Embryonic facial prominence (tissue), 1 donor: ENCODE data around the gene LPP.

Experiments used
- DNase-seq: peaks from one replicate; pipeline ENCODE4 v3.0.0-alpha.2; 2016; ENCODE audit errors: extremely low spot score

LPP gene

DNA sequence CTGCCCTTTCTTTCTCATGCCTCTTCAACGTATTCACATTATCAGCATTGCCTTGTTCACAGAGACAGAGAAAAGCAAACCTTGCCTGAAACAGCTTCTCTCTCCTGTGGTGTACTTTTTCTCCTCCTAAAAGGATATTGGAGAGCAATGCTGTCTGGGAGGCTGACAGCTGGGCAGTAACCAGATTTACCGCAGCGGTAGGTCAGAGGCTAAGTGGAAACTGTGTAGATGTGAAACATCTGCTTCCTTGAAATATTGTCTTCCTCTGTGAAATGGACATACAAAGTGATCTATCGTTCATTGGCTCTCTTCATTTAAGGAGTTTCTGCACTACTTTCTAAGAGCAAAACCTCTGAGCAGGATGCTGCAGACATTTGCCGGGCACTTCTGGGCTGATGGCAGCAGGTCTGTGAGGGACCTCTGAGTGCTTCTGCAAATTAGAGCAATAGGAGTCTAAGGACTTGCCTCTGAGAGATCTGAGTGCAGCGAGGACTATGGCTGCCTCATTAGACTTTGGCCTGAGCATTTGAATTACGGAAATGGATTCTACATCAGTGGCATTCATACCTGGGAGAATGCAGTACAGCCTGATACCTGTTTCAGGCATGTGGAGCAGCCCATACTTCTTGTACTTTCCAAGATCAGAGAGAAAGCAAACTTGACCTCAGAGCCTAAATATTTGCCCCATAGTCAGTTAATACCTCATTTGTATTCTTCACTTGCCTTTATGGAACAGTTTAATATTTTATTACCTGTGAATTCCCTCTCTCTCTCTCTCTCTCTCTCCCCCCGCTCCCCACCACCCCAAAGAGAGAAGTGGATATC, 757.3 kb downstream of the LPP start:
- DNase-seq = no peak

DNA sequence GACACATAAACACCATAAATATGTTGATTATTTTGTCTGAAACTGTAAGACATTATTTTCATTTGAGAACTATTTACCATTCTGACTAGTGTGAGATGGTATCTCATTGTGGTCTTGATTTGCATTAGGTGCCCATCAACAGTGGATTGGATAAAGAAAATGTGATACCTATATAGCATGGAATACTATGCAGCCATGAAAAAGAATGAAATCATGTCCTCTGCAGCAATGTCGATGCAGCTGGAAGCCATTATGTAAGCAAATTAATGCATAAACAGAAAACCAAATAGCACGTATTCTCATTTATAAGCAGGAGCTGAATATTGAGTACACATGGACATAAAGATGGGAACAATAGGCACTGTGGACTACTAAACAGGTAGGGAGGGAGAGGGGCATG, 759.1 kb downstream of the LPP start:
- no peak for DNase-seq

DNA sequence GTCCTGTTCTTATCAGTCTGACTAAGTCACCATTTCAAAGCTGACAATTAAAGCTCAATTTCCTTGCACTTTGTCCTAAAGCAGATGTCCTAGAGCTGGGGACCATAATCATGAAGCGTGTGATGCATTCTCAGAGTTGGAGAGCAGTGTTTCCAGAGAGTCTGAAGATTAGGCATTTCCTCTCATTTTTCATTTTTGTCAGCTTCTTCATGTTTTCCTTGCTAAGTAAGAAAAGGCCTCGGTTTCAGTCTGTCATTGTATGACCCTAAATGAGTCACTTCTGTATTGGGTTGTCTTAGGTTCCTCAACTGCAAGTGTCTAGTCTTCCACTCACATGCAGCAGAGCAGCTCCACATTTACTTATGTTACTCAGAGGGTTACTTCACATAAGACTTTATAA, 760.6 kb downstream of the LPP start:
- no peak for DNase-seq

DNA sequence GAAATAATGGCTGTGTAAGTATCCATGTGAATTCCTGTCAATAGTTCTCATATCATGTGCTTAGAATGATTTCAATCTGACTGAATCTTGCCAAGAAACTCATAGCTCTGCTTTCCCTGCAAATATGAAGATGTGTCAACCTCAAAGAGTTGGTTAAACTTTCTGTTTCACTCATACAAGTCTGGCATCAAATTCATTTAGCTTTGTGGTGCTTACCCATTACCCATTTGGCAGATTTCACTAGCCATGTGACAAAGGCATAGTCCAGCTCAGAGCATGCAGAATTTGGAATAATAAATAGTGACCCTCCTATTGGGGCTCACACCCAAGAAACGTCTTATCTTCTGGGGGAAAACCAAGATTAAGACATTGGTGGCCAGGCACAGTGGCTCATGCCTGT, 761.2 kb downstream of the LPP start:
- DNase-seq = no peak

DNA sequence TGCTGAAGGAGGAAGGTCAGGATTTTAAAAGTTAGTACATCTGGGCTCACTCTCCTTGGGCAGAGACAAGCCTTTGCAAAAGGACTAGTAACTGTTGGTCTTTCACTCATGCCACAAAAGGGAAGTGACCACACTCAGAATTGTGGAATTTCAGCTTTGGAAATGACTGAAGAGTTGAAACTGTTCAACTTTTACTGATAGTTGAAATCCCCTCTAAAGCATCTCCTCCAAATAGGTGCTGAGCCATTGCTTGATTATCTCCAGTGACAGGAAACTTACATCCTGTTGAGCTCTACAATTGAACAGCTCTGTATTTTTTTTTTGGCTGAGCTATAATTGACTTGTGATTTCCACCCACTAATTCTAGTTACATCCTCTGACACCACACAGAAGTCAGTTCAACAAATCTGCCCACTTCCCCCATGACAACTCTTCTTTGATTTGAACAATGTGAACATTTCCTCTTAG, 763.0 kb downstream of the LPP start:
- no peak for DNase-seq

DNA sequence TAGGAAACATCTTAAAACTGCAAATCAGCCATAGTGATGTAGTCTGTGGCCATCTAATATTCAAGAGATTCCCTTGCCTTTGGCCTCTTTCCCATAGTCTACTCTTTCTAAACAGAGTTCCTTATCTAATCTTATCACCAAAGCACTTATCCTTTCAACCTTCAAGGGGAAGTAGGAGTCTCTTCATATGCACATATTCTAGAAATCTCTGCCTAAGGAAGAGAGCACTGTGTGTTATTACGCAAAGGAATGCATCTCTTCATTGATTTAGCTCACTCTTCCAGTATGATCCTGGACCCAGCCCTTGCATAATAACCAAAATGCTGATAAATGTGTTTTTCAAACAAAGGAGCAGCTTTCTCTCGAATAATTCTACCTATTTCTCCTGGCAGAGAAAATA, 764.1 kb downstream of the LPP start:
- DNase-seq = no peak

DNA sequence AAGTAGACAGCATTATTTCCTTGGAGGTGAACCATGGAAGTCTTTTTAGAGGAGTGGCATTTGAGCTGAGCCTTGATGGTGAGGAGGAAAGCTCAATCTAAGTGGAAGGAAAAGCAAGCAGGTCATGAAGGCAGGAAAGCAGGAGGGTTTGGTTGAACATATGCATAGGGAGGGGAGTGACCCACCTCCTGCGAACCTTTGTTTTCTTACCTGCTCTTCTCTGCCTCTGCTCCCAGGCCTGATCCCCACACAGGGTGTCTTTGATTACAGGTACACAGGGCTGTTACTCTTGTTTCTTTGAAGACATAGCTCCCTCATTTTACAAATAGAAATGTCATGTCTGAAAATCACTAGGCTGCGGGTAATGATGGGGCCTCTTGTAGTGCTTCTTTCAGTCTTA, 769.7 kb downstream of the LPP start:
- DNase-seq = no peak

DNA sequence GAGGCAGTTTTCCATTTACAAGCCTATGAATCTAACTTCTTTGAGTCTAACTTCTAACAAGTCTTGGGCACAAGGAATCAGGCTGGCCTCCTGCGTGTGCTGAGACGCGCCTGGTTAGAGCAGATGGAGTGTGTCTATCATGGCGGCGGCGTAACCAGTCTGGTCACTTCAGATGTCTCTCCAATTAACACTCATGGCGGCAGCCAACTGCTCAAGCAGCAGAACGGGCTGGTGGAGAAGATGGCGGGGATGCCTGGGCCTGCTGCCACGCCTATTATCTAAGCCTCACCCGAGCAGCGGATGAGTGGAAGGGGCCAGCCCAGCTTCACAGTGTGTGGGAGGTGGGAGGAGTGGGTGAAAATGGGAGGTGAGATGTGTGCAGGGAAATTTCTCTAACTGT, 771.4 kb downstream of the LPP start:
- no peak for DNase-seq

DNA sequence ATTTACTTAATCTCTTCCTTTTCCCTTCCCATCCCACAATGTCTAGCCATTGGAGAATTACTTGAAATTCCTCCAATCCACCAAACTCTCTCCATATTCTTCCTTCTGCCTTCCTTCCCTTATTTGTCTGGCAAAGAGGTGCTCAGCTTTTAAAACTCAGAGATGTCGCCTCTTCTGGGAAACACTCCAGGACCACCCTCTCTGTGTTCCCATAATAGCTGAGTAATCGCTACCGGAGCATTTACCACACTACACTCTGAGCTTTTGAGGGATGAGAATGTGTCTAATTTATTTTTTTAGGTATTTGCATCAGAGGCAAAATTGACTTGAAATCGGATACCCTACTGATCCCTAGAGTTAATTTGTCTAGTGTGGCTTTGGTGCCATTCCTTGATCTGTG, 772.2 kb downstream of the LPP start:
- DNase-seq = no peak

DNA sequence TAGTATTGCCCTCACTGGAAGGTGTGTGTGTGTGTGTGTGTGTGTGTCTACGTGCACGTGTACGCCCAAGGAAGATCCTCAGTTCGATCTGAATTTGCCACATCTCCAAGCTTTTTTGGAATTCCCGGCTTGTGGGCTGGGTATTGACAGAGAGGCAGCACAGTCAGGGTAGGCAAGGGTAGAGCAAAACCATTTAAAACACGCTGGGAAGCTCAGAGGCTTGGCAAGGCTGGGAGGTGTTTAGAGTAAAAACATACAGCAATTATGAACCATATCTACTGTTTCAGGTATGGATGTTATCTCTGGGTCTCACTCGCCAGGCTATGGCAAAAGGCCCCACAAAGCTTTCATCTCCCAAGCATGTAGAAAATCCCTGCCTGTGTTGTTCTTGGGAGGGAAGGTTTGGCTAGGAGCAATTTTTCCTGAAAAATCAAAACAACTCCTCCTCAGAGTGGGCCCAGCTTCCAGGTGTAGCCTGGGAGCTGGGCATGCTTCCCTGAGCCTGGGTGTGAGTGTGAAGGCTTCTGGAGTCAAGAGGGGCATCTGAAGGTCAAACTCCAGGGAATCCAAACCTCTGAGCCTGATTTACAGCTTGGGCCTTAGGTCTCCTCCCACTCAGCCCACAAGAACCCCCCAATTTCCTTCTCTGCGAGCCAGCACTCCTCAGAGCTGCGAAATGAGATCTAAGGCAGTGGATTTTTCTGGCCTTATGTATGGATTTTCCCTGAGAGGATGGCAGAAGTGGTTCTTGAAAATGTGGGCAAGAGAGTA, 773.0 kb downstream of the LPP start:
- DNase-seq = no peak

DNA sequence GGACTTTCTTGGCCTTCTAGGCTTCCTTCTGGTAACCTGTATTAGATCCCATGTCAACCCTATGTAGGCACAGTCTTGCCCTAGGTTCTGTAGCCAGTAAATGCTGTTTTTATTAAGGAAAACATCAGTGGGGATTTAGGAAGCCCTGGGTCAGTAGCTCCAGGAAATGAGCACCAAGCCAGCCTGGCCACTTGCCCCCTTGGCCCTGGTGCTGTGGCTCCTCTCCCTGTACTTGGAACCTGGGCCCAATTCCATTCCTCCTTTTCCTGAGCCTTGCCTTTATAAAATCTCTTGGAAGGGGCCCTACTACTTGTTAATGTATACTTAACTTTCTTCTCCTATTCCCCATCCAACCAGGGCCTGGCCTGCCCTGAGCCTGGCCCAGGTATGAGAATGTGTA, 774.0 kb downstream of the LPP start:
- no peak for DNase-seq

DNA sequence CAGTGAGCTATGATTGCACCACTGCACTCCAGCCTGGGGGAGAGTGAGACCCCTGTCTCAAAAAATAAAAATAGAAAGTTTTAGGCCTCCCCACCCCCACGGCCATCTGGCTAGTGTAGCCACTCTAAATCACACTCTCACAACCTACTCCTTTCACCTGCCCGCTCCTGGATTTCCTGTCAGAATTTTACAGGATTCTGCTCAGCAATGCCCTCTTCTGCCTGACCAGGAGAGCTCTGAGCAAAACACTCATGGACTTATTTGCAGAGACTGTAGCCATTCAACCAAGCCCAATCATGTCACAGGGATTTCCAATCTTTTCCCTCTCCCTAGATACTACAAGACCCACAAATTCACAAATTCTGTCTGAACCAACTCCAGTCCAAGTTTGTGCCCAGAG, 775.2 kb downstream of the LPP start:
- DNase-seq = no peak

DNA sequence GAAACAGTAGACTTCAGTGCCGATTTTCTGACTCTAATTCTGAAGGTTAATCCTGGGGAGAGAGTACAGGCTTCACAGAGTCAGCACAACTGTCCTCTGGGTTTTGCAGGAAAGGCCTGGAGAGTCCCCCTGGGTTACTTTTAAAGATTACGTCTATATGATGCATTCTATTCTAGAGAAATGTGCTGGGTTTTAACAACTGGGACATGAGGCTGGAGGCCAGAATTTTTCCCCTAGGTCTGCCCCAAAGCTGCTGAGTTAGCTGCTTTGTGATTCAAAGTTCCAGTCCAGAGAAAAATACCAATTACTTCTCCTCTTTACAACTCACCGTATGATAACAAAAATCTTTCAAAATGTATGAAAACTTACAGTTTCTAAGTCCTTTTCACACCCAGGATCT, 777.1 kb downstream of the LPP start:
- DNase-seq = no peak

DNA sequence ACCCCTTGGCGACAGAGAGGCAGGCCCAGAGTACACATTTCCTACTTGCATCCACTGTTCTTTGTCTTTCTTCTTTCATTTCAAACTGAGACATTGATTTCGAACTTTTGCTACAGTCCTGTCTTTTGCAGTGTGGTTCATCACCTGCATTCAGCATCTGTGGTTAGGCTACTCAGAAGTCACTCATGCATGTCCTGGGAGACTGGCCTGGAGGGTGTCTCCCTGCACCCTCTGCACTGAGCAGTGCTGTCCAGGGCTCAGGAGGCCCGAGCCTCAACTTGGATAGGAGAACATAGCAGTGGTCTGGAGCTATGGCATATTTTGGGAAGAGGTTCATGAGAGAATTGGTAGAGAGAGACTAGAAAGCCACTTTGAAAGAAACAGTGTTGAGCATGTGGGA, 777.6 kb downstream of the LPP start:
- DNase-seq = no peak

DNA sequence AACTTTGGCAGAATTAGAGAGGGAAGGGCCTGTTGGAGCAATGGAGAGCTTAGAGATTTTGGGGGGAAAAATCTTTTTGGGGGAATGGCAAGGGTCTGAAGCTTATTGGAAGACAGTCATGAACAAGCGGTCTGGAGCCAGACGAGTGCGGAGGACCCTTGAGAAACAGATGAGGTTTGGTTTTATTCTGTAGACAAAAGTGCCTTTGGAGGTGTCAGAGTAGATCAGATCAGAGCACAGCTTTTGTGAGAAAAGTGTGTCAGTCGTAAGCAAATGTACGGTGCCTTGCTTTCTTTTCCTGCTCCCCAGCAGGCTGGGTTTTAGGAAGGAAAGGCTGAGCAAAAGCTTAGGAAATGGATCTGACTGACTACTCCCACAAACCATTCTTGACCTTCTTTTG, 781.0 kb downstream of the LPP start:
- DNase-seq = no peak

DNA sequence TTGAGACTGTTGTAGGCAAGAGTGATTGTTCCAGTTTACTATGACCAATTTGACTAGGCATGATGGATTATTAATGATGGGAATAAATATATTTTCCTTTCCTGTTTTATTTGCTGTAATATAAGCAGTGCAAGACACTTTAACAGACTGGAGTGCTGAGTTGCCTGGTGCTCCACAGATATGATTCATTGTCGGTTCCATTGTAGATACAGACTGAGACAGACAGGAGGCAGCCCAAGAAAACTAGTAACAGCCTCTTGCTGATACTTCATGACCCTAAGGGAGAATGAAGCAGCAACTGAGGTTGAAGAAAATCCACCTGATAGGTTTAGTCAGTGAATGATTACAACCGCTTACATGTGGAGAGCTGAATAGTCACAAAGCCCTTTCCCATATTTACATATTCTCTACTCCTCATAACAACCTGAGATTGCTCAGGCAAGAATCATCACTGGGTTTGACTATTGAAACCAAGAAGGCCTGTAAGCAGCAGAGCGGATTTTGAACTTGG, 782.7 kb downstream of the LPP start:
- DNase-seq = no peak

DNA sequence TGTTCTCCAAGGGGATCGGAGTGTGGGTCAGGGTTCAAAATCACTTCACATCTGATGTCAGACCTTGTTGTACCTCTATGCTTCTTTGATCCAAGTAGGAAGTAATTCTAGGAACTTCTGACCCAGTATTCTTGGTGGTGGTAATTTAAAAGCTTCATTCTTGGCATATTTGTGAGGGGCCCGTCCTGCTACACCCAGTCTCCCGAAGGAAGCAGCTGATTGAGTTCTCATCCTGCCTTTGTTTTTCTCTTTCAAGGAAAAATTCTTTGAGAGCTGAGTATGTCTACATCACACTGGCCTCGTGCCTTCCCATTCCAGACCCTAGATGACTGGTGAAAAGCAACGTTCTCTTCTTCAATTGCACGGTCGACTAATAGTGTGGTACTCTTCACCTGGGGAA, 783.4 kb downstream of the LPP start:
- DNase-seq = no peak

DNA sequence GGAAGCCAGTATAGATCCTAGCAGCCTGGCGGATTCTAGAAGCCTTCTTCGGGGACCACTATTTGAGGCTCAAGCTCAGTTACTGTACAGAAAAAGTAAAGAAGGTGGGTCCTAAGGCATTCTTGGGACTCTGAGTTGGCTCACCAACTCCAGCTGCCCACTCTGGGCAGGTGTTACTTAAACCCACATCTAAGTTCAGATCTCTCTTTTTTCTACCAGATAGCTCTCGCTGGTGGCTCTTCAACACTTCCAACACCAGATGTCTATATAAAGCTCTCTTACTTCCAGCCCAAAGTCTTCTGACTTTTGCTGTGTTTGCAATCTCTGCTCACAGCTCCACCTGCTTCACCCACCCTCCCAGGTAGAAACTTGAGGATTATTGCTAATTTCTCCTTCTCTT, 785.0 kb downstream of the LPP start:
- no peak for DNase-seq

DNA sequence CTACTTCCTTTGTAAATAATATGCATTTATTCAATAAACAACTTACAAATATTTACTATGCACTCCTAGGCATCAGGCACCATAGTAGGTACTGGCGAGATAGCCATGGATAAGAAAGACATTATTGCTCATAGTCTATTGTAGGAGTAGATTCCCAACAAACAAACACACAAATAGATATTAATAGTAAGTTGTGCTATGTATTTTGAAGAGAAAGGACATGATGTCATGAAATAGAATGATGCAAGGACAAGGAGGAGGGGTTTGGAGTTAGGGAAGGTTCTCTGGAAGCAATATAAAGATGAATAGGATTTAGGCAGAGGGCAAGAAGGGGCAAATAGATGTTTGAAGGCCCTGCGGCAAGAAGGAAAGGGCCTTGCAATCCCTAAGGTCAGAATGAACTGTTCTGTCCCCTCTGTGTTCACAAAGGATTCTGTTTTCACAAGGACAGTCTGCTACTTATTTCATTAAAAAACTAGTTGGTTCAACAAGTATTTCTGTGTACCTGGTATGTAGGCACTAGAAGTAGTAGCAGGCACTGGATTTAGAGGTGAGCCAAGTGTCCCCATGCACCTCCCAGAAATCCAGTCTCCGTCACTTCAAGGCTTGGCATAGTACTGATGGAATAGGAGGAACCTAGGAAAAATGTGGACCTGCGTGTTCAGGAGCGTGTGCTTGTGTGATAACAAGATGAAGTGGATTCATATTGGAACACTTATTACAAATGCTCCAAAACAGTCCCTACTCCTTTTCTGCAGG, 786.0 kb downstream of the LPP start:
- DNase-seq = no peak
